HL-60 (cell line): ENCODE measurements around the gene DOCK1.

Experiments
- GABPA ChIP-seq: IDR thresholded peaks from 2 replicates; pipeline ENCODE4 v1.6.1; 2012; ENCODE audit warnings: low read depth
- POLR2AphosphoS5 ChIP-seq: IDR thresholded peaks from 2 replicates; pipeline ENCODE4 v1.6.1; 2012; ENCODE audit warnings: low read depth
- SPI1 ChIP-seq: IDR thresholded peaks from 2 replicates; pipeline ENCODE4 v1.6.1; 2012; ENCODE audit warnings: low read depth, mild to moderate bottlenecking, borderline replicate concordance
- TF ChIP-seq, protein P1 (sequence below): IDR thresholded peaks from one replicate; pipeline ENCODE4 v1.5.1; 2011; ENCODE audit warnings: low read length, control low read depth, inconsistent platforms; ENCODE audit not compliant: insufficient read depth
- TF ChIP-seq, protein P2 (sequence below): IDR thresholded peaks from 2 replicates; pipeline ENCODE4 v1.6.1; 2012; ENCODE audit warnings: low read depth; ENCODE audit not compliant: insufficient replicate concordance

DNA sequence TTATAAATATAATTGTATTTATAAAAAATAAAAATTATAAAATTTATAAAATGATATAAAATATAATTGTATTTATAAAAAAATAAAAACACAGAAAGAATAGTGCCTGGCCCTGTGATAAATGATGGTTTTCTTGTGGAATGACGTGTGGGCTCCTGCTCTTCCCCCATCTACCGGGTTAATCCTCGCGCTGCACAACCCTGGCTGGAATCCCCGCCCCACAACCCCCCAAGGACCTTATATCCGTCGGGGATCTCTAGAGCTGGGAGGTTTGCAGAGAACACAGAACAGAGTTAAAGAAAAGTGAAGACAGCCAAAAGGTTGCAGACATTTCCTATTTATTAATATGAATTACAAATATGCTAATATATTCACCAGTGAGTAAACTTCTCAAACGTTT is 548.5 kb downstream of the DOCK1 start:
- TF ChIP-seq, protein P1, sequence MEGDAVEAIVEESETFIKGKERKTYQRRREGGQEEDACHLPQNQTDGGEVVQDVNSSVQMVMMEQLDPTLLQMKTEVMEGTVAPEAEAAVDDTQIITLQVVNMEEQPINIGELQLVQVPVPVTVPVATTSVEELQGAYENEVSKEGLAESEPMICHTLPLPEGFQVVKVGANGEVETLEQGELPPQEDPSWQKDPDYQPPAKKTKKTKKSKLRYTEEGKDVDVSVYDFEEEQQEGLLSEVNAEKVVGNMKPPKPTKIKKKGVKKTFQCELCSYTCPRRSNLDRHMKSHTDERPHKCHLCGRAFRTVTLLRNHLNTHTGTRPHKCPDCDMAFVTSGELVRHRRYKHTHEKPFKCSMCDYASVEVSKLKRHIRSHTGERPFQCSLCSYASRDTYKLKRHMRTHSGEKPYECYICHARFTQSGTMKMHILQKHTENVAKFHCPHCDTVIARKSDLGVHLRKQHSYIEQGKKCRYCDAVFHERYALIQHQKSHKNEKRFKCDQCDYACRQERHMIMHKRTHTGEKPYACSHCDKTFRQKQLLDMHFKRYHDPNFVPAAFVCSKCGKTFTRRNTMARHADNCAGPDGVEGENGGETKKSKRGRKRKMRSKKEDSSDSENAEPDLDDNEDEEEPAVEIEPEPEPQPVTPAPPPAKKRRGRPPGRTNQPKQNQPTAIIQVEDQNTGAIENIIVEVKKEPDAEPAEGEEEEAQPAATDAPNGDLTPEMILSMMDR = no peak
- TF ChIP-seq POLR2AphosphoS5 (no peak), GABPA (no peak), SPI1 (no peak)
- TF ChIP-seq, protein P2, sequence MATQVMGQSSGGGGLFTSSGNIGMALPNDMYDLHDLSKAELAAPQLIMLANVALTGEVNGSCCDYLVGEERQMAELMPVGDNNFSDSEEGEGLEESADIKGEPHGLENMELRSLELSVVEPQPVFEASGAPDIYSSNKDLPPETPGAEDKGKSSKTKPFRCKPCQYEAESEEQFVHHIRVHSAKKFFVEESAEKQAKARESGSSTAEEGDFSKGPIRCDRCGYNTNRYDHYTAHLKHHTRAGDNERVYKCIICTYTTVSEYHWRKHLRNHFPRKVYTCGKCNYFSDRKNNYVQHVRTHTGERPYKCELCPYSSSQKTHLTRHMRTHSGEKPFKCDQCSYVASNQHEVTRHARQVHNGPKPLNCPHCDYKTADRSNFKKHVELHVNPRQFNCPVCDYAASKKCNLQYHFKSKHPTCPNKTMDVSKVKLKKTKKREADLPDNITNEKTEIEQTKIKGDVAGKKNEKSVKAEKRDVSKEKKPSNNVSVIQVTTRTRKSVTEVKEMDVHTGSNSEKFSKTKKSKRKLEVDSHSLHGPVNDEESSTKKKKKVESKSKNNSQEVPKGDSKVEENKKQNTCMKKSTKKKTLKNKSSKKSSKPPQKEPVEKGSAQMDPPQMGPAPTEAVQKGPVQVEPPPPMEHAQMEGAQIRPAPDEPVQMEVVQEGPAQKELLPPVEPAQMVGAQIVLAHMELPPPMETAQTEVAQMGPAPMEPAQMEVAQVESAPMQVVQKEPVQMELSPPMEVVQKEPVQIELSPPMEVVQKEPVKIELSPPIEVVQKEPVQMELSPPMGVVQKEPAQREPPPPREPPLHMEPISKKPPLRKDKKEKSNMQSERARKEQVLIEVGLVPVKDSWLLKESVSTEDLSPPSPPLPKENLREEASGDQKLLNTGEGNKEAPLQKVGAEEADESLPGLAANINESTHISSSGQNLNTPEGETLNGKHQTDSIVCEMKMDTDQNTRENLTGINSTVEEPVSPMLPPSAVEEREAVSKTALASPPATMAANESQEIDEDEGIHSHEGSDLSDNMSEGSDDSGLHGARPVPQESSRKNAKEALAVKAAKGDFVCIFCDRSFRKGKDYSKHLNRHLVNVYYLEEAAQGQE = no peak
